ENCODE data around the gene HPCAL1. TPM values are rescaled to one million over a fixed set of nuclear protein-coding genes. Genes with fewer than 3 reads are reported as not detected.

The HPCAL1 gene
- total and polyA plus RNA-seq, 2 of the 4 experiments (the other 2 are of a cell fraction), result 8.2 to 33.7 TPM

DNA sequence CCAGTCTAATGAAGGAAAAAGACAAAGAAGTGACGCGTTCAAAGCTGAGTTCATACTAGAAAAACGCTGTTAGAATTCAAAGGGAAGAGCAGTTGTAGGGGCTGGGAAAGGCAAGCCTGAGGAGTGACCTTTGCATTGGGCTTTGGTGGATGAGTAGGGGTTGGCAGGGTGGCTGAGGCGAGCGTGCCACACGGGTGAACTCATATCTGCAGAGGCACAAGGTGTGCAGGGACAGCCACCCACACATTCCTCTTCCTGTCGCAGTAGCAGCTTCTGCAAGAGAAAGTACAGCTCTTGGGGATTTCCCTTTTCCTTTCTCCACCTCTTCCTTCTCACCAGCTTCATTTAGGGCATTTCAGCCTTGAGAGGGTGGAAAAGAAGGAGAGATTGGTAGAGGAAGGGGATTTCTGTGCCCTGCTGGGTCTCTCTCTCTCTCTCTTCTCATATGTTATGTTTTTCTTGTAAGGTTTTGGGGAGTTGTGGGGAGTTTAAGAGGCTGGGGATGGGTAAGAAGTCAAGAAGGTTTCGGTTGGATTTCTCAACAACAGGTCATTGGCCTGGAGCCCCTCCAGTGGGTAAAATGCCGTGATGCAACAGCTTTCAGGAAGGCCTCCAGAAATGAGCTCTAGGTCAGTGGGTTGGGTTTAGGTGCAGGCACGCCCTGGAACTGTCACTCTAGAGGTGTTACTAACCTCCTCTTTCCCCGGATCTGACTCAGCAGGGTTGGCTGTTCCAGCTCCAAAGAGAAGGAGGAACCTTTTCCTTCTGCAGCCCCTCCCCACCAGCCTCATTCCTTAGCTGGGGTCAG is 105.3 kb downstream of the HPCAL1 start:
- DNase-seq (peak; percentile 34), ATAC-seq (ENCODE audit: low read depth) (no peak)
- H3K79me1 ChIP-seq (ENCODE audit: low read depth in 1 of 2, low read length in 2 of 2), result peaks cover 0 to 9% of the 10 kb centered on the region in 2 experiments; a peak in 1 of 4 replicates
- TF ChIP-seq POLR2A (IDR thresholded peaks at IDR 0.05; ENCODE audit: low read depth, low read length), result no peak
- peak; percentile 36; the same call in 1 of the 2 replicates for TF ChIP-seq MAFK (IDR thresholded peaks at IDR 0.05; ENCODE audit: low read depth, low read length)
- TF ChIP-seq CEBPB (IDR thresholded peaks at IDR 0.05; ENCODE audit: low read depth, low read length), result peak; percentile 40; the same call in 1 of the 2 replicates
- no peak overlapping the region for H4K8ac ChIP-seq (ENCODE audit: low read depth in 2 of 2, low read length in 2 of 2)
- no peak overlapping the region for H2BK5ac ChIP-seq (ENCODE audit: low read depth, low read length, poor library complexity, severe bottlenecking)
- H3K14ac ChIP-seq (replicated peaks; ENCODE audit: low read depth, low read length), result no peak overlapping the region
- H3K4me2 ChIP-seq (ENCODE audit: low read depth, low read length), result no peak overlapping the region
- no peak overlapping the region for H3K56ac ChIP-seq (ENCODE audit: extremely low read depth, insufficient read depth, low read length)
- intact Hi-C loops (cut with micrococcal nuclease), result loop anchor here (1.0 to 10.0 kb wide), 2 partner anchors 138 to 333 kb away; no protein-coding TSS in a partner anchor
- no peaks in the 10 kb centered on the region for H3K9me3 ChIP-seq (ENCODE audit: control insufficient read depth, insufficient read depth, low read length)
- H3K4me3 ChIP-seq (ENCODE audit: insufficient read depth, low read depth, low read length), result no peak overlapping the region
- H3K36me3 ChIP-seq (ENCODE audit: control insufficient read depth, insufficient read depth, low read length), result no peaks in the 10 kb centered on the region
- no peaks in the 10 kb centered on the region for H3K27me3 ChIP-seq (ENCODE audit: control insufficient read depth, insufficient read depth, low read length)
- WGBS, 2 experiments (ENCODE audit: extremely low coverage in 2 of 2, insufficient read length in 1 of 2), result 60% methylated on average over 1 of the region's 11 CpGs; no CpG with 5 or more reads in 1 of the 2 experiments
- POLR2A ChIA-PET (ENCODE audit: unreplicated experiment), result no interaction called here
- dilution Hi-C loops (cut with HindIII; ENCODE audit: low sequenced_read_pairs, unreplicated experiment), result no loop called here
- H3K4me1 ChIP-seq (ENCODE audit: control insufficient read depth, insufficient read depth, low read length), result peaks cover 21% of the 10 kb centered on the region
- H2BK20ac ChIP-seq (ENCODE audit: low read depth, low read length), result no peak overlapping the region
- peak overlapping the region; percentile 54; the same call in 1 of the 2 replicates for H2AK5ac ChIP-seq (ENCODE audit: low read depth, low read length)
- 0 out of 2 replicates have a peak overlapping the region, but pooled peaks have one; percentile 2 for H3K4ac ChIP-seq (ENCODE audit: low read depth, low read length)
- CTCF ChIA-PET, result interaction anchor here (0.6 to 2.3 kb wide), 9 partner anchors 23 to 421 kb away, joined by 3 to 13 read pairs (median 3); partner anchors contain the start of gene HPCAL1
- no peak overlapping the region for H4K91ac ChIP-seq (ENCODE audit: insufficient read depth, low read depth, low read length)
- BruUV-seq (replicated peaks), result no TSS peak
- peak overlapping the region; percentile 68 for H2AK9ac ChIP-seq (replicated peaks; ENCODE audit: low read depth, low read length, poor library complexity)
- no peak overlapping the region for H3K18ac ChIP-seq (ENCODE audit: low read depth, low read length)
- H3K9me1 ChIP-seq (ENCODE audit: insufficient read depth, low read length), result peaks cover 7% of the 10 kb centered on the region; the same call in 1 of the 2 replicates
- no peak overlapping the region for H2BK120ac ChIP-seq (ENCODE audit: low read depth, low read length)
- no peak overlapping the region for H2AFZ ChIP-seq (replicated peaks; ENCODE audit: low read length, poor library complexity)
- in situ Hi-C loops (cut with MboI; ENCODE audit: low sequenced_read_pairs), result loop anchor here (10.0 kb wide), 1 partner anchor 263 kb away; no protein-coding TSS in a partner anchor
- no peak overlapping the region for H2BK15ac ChIP-seq (ENCODE audit: low read depth, low read length)
- H3K23ac ChIP-seq (ENCODE audit: low read depth, low read length), result no peak overlapping the region
- H3K9ac ChIP-seq (ENCODE audit: low read depth, low read length), result no peak overlapping the region
- H4K20me1 ChIP-seq (ENCODE audit: insufficient read depth, low read length), result peaks cover 10% of the 10 kb centered on the region
- H3K27ac ChIP-seq (ENCODE audit: insufficient read depth, low read length), result no peak overlapping the region
- H4K5ac ChIP-seq (ENCODE audit: low read depth, low read length), result no peak overlapping the region
